Germinal center (tissue), 1 donor: ENCODE measurements around the gene ADM5.

ENCODE experiments used
- DNase-seq: peaks from one replicate; pipeline ENCODE4 v3.0.0; 2012; ENCODE audit warnings: mixed read lengths, low spot score

Gene ADM5, protein sequence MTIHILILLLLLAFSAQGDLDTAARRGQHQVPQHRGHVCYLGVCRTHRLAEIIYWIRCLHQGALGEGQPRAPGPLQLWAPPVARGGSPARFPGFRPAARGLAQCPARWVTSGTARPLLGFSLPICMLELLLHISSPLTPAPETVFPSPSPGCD

DNA sequence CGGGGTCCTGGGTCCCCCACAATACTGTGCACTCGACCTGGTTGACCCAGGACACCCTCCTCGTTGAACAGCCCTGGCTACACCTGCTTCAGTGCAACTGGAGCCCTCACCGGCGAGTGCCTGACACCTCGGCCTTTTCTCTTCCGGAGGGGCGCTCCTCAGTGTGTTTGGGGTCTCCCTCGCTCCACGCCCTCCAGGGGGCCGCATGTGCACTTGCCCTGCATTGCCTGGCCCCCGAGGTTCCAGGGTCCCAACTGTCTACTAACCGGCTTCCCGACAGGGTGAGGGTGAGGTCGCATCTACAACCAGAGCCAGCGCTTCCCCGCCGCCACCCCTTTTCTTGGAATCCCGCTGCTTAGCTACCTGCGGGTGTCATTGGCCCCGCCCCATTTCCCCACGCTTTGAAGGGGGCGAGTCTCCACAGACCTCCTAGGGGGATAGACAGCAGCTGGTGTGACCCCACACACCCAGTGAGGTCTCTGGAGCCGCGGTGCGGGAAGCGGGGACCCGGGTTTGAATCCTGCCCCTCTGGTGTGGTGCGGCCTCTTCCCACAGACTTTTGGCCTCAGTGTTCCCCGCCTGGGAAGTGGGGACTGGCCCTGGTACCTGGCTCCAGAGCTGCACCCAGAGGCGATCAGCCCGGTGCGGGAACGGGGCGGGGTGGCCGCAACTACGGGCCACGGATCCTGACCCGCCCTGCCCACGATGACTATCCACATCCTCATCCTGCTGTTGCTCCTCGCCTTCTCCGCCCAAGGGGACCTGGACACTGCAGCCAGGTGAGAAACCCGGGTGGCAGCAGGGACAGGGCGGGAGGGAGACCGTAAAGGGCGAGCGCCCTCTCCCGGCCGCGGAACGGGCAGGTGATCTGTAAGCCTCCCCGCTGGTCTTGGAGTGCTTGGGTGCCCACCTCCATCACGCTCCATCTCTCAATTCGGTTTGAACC is at the start of gene ADM5:
TSS of gene ADM5 (plus strand) at position 462 of the 946 bp plus-strand sequence. CDS start at position 706, 244 bp downstream.
- peak; percentile 40 for DNase-seq

DNA sequence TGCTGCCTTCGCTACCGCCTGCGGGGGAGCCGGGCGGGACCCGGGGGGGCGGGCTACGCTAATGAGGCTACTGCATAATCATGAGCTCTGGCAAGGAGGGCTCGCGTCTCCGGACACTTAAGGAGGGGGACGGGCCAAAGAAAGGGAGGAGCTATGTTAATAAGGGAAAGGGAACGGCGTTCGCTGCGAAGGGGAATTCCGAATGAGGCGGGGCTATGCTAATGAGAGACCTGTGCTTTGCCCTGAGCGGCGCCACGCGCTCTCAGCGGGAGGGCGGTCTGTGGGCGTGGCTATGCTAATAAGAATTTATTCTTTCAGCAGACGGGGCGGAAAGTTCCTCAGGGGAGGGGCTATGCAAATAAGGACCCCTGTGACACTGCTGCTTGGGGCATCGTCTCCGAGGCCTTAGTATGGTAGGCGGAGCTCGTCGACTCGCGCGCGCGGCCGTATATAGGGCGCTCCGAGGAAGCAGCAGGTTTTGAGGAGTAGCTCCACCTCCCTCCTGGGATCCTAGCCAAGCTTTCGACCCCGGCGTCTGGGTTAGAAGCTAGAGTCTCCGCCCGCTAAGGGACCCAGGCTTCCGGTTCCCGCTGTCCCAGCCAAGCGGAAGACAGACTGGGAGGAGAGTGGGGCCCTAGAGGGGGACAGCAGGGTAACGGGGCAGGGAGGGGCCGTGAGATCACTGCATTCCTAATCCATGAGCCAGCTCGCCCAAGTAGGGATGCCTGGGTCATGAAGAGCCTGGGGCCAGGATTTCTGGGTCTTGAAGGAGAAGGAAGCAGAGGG is 49.1 kb upstream of the ADM5 start, which contains the start of gene RRAS:
TSS of gene RRAS (minus strand) at position 31 of the 786 bp plus-strand sequence. CDS start 45 bp downstream, outside the sequence.
- peak; percentile 97 for DNase-seq

DNA sequence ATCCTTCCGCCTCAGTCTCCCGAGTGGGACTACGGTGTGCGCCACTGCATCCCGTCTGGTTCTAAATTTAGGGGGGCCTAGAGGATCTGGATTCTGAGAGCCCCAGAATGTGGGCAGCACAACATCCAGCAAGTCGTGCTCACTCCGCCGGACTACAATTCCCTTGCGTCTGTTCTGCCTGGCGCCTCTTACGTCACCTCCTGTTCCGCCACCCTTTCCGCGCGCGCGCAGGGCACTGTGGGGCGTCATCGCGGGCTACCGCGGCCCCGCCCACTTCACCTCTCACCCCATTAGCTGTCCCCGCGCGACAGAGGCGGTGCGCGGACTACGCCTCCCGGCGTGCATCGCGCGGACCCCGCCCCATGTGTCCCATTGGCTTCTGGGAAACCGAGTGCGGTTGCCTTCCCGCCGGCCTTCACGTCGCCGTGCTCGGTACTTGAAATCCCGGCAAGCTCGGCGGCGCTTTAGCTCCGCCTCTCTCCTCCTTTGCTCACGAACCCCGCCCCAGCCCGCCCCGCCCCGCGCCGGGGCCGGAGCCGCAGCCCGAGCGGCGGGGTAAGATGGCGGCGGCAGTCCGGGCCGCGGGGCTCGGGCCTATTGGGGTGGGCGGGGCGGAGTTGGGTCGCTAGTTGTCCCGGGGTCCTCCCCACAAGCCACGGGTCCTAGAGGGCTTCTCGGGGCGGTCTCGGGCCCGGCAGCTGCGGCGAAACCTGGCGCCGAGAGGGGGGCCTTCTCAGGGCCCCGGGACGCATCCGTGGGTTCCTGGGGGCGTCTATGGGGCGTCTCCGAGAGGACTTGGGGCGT is 47.5 kb upstream of the ADM5 start, which contains the start of gene SCAF1:
TSS of gene SCAF1 (plus strand) at position 522 of the 804 bp plus-strand sequence. CDS start 2,818 bp downstream, outside the sequence.
- peak; percentile 96 for DNase-seq

DNA sequence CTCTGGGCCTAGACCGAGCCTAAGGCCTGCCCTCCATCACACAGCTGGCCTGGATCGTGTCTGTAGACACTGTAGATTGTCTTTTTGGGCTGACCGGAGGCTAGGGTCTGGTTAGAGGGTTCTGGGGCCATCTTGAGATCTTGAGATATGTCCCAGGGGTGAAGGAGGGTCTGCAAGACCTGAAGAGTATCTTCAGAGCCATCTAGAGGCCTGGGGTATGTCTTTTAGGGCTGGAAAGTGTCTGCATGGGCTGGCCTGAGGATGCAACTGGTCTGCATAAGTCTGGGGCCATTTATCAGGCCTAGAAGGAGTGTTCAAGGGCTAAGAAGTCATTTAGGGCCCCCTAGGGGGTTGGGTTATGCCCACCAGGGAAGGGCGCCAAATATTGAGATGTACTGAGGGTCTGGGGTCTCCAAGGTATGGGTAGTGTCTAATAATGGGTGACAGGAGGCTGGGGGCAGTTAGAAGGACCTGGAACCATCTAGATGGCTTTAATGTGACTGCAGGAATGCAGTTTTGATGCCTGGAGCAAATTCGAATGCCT is 46.8 kb upstream of the ADM5 start:
- no peak for DNase-seq

DNA sequence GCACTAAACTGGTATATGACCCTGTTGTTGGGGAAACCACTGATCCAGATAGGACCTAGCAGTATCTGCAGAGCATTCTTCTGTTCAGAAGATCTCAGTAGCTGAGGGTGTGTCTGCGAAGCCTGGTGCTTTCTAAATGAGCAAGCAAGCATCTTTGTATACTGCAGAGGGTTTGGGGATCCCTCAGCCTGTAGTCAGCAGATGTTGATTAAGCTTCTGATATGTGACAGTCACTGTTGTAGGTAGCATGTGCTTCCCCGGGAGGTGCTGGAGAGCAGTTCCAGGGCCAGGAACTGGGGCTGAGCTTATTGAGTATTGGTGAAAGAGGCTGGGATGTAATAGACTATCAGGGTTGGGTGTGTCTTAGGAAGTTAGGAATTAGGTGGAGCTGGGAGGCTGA is 45.9 kb upstream of the ADM5 start:
- no peak for DNase-seq

DNA sequence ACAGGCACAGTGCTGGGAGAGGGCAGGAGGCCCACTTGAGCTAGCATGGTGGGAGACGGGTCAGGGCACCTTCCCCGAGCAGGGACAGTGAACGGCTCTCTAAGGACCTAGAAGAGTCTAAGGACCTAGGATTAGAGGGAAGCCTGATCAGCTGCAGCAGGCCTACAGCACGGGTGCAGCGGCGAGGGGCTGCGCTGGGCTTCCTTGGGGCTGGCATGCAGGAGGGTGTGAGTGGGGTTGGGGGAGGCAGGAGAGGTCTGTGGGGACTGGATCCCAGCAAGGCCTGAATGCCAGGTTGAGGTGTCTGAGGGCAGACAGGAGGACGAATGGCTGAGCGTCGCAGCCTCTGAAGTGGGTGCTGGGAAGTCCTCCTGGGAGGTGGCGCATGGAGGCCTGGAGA is 43.8 kb upstream of the ADM5 start:
- DNase-seq: no peak

DNA sequence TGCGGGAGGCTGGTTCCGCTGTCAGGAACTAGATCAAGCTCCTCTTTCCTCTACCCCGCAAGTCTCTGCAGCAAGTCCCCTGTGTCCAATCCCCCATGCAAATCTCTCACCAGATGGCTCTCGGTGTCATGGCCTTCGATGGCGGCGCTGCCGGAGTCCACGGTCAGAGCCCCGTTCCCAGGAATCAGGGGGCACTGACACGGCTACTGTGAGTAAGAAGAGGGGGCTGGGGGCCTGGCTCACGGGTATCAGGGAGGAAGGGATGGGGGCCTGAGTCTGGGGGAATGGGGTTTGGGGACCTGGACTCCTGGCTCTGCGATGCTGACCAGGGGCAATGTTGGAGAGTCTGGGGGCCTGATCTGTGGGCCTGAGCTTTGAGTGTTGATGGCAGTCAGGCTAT is 43.4 kb upstream of the ADM5 start:
- no peak for DNase-seq

DNA sequence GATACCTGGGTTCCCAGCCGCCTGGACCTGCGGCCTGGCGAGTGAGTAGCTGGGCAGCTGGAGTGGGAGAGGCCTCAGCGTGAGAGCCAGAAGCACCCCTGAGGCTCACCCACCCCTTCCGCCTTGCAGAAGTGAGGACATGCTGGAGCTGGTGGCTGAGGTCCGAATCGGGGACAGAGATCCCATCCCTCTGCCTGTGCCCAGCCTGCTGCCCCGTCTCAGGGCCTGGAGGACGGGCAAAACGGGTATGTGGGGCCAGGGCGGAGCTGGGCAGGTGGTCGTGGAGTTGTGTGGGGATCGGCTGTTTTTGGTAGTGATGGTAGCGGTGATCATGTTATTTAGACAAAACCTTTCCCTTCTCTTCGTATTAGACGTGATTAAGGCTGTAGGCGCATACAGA is 42.8 kb upstream of the ADM5 start:
- no peak for DNase-seq

DNA sequence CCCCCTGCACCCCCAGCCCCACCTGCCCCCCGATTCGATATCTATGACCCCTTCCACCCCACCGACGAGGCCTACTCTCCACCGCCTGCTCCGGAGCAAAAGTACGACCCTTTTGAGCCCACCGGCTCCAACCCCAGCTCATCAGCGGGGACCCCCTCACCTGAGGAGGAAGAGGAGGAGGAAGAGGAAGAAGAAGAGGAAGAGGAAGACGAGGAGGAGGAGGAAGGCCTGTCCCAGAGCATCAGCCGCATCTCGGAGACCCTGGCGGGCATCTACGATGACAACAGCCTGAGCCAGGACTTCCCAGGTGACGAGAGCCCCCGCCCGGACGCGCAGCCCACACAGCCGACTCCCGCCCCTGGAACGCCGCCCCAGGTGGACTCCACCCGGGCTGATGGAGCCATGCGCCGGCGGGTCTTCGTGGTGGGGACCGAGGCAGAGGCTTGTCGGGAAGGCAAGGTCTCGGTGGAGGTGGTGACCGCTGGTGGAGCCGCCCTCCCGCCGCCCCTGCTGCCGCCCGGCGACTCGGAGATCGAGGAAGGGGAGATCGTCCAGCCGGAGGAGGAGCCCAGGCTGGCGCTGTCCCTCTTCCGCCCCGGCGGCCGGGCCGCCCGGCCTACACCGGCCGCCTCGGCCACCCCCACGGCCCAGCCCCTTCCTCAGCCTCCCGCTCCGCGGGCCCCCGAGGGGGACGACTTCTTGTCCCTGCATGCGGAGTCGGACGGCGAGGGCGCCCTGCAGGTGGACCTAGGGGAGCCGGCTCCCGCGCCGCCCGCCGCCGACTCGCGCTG is 38.2 kb upstream of the ADM5 start:
- no peak for DNase-seq

DNA sequence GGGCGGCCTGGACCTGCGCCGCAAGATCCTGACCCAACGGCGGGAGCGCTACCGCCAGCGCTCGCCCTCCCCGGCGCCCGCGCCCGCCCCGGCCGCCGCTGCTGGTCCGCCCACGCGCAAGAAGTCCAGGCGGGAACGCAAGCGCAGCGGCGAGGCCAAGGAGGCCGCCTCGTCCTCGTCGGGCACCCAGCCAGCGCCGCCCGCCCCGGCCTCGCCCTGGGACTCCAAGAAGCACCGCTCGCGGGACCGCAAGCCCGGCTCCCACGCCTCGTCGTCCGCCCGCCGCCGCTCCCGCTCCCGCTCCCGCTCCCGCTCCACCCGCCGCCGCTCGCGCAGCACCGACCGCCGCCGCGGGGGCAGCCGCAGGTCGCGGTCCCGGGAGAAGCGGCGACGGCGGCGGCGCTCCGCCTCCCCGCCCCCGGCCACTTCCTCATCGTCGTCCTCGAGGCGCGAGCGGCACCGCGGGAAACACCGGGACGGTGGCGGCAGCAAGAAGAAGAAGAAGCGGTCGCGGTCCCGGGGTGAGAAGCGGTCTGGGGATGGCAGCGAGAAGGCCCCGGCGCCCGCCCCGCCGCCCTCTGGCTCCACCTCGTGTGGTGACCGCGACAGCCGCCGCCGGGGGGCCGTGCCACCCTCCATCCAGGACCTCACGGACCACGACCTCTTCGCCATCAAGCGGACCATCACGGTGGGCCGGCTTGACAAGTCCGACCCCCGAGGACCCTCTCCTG is 37.4 kb upstream of the ADM5 start:
- DNase-seq: no peak

DNA sequence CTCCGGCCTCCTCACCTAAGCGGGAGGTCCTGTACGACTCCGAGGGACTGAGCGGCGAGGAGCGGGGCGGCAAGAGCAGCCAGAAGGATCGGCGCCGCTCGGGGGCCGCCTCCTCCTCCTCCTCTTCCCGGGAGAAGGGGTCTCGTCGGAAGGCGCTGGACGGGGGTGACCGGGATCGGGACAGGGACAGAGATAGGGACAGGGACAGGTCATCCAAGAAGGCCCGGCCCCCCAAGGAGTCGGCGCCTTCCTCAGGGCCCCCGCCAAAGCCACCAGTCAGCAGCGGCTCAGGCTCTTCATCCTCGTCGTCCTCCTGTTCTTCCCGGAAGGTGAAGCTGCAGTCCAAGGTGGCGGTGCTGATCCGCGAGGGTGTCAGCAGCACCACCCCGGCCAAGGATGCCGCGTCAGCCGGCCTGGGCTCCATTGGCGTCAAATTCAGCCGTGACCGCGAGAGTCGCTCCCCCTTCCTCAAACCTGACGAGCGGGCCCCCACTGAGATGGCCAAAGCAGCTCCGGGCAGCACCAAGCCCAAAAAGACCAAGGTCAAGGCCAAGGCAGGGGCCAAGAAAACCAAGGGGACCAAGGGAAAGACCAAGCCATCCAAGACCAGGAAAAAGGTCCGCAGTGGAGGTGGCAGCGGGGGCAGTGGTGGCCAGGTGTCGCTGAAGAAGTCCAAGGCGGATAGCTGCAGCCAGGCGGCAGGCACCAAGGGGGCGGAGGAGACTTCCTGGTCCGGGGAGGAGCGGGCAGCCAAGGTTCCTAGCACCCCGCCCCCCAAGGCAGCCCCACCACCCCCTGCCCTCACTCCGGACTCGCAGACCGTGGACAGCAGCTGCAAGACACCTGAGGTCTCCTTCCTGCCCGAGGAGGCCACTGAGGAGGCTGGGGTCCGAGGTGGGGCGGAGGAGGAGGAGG is 36.6 kb upstream of the ADM5 start:
- no peak for DNase-seq

DNA sequence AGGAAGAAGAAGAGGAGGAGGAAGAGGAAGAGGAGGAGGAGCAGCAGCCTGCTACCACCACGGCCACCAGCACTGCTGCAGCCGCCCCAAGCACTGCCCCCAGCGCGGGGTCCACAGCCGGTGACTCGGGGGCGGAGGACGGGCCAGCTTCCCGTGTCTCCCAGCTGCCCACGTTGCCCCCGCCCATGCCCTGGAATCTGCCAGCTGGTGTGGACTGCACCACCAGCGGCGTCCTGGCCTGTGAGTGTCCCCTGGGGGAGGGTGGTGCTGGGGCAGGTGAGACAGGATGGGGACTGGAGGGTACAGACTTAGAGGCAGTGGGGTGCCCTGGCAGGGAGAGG is 36.0 kb upstream of the ADM5 start:
- no peak for DNase-seq

DNA sequence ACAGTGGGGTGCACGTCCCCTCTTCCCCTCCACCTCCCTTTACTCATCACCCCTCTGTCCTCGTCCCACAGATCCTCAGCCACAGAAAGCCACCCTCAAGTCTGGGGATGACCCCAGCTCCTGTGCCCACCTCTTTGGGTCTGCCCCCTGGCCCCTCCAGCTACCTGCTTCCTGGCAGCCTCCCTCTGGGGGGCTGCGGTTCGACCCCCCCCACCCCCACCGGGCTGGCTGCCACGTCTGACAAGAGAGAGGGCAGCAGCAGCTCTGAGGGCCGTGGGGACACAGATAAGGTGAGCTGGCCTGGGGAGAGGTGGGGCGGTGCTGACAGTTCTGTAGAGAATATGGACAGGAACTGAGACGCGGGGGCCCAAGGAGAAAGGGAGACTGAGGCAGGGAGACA is 34.8 kb upstream of the ADM5 start:
- no peak for DNase-seq

DNA sequence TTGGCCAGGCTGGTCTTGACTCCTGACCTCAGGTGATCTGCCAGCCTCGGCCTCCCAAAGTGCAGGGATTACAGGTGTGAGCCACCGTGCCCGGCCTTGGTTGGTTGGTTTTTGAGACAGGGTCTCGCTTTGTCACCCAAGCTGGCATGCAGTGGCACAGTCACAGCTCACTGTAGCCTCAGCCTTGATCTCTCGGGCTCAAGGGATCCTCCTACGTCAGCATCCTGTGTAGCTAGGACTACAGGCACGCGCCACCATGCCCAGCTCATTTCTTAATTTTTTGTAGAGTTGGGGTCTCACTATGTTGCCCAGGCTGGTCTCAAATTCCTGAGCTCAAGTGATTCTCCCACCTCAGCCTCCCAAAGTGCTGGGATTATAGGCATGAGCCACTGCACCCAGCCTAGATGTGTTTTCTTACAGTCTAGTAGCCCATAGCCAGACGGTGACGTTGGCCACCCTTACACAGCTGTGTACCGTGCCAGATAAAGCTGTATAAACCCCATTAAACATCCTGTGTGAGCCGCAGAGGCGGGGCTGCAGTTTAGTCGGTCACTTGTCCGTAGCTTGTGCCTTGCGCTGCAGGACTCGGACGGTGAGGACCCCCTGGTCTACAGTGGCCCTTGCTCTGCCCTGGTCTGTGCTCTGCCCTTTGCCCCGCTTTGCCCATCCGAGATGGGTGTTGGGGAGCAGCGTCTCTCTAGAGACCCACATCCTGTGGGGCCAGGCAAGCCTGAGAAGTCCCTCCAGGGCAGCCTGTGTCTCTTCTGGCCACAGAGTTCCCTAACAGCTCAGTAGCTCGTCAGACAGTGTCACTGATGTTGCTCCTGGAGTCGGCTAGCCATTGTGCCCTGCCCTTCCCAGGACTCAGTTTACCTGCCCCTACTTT is 33.6 kb upstream of the ADM5 start:
- DNase-seq: no peak

DNA sequence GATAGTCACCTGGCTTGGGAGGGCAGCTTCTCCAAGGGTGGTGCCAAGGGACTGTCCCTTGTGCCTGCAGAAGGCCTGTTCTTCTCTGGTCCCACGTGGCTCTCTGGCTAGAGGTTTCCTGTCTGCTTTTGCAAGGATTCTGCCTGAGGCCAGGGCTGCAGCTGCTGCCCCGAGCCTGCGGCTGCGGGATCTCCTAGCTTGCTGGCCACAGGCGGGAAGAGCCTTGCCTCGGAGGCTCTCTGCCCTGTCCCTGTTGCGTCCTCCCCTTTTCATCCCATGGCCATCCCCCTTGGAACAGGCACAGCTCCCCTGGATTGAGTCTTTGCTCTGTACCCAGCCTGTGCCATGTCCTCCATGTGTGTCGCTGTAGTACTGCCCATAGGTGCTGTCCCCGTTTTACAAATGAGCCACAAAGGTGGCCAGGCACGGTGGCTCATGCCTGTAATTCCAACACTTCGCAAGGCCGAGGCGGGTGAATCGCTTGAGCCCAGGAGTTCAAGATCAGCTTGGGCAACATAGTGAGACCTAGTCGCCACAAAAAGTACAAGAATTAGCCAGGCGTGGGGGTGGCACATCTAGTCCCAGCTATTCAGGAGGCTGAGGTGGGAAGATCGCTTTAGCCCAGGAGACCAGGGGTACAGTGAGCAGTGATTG is 32.8 kb upstream of the ADM5 start:
- DNase-seq: no peak

DNA sequence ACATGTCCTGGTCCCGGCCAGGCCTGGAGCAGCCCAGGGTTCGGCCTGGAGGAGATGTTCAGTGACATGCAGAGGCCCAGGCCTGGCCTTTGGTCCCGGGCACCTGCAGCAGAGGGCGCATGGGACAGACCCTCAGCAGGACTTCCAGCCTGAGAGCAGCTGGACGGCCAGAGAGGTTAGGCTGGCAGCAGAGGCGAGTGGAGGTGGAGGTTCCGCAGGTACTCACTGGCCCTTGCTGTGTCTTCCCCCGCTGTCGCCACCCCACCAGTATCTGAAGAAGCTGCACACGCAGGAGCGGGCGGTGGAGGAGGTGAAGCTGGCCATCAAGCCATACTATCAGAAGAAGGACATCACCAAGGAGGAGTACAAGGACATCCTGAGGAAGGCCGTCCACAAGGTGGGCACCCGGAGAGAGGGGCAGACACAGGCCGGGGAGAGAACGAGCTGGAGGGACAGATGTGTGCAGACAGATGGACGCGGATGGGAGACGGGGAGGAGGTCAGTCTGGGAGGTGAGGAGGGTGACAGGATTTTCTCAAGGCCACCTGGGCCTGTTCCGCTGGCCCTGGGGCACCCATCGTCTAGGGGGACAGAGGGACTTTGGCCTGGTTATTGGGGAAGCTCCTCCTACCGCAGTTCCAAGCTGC is 31.8 kb upstream of the ADM5 start:
- no peak for DNase-seq

DNA sequence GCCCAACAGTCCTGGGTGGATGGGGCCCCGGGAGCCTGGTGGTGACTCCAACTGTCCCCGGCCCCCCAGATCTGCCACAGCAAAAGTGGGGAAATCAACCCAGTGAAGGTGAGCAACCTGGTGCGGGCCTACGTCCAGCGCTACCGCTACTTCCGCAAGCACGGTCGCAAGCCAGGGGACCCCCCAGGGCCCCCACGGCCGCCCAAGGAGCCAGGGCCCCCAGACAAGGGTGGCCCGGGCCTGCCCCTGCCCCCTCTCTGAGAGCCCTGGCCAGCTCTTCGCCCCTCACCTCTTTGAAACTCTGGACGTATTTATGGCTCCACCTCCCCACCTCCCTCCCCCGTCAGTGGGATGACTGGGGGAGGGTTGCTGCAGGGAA is 31.3 kb upstream of the ADM5 start:
- no peak for DNase-seq
